AML-193 (cell line): ENCODE results near the gene RNF152.

Experiments
- DNase-seq, 2 experiments: peaks; one replicate each; lab custom pipeline; 2025; lab: John Stamatoyannopoulos, UW

Gene RNF152, protein sequence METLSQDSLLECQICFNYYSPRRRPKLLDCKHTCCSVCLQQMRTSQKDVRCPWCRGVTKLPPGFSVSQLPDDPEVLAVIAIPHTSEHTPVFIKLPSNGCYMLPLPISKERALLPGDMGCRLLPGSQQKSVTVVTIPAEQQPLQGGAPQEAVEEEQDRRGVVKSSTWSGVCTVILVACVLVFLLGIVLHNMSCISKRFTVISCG

DNA sequence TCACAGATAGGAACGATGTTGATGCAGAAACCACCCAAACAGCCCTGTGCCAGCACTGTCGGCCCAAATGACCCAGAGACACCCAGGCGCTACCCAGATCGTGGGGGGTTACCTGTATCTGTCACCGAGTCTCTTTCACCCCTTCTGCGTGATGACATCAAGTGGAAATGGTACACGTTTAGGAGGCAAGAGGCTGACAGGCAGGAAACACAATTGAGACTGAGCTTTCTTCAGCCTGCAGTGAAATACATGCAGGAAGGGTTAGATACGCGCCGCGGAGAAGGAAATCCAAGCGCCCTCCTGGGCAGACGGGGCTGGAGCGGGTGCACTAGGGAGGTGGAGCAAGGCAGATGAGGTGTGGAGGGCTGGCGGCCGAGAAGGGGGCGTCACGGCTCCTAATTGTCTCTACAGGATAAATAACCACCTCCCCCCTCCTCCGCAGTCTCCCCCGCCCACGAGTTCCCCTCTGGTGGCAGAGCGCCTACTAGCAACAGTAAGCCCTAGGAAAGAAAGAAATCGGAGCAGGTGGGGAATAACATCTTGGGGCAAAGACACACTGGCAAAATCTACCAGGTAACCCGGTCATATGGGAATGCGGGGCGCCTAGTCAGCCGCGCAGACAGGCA is at the start of gene RNF152:
Gene RNF152 (minus strand): TSS at position 325 of the 626 bp plus-strand sequence. CDS start 76,544 bp downstream, outside the sequence.
- no peak for DNase-seq

DNA sequence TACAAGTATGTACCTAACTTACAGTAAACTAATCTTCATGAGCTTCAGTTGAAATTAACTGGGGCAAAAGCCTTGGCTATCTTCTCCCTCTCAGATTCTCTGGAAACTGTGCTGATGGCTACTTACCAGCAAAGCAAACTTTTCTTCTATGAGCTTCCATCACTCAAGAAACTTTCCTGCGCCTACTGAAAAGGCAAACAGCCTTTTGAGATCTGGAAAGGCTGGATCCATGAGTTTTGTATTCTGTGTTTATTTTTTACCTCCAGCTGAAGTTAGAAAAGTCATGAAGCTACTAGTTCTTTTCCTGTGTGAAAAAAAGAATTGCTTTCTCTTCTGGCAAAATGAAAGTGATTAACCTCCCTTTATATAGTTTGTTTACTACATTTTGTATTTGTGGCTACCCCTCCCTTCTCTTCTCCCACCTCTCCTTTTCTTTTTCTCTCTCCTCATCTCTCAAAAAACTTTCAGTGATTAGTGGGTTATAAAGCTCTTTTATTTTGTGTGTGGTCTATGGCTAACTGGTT is 49.2 kb upstream of the RNF152 start:
- no peak for DNase-seq

DNA sequence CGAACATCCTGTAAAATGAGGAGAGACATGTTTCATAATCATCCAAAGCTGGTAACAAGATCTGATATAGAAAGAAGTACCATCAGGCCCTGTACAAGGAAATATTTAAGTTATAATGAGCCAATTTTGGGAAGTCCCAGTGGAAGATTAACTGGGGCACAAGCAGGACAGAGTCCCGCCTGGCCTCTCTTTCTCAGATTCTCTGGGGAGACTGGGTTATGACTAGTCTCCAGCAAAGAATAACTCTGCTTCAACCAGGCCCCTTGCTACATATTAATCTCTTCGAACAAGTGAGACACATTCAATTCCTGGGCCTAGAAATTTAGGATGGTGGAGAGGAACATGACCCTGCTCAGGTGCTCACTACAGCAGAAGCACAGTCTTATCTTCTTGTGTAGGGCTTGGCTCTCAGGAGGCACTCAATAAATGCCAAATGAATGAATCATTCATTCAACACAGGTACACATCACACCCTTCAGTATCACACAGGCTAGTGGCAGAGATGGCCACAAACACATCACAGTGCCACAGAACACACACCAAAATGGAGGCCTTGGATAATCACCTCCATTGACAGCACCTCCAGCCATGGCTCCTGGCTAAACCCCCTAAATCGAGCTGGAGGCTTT is 46.4 kb upstream of the RNF152 start:
- DNase-seq, result no peak

DNA sequence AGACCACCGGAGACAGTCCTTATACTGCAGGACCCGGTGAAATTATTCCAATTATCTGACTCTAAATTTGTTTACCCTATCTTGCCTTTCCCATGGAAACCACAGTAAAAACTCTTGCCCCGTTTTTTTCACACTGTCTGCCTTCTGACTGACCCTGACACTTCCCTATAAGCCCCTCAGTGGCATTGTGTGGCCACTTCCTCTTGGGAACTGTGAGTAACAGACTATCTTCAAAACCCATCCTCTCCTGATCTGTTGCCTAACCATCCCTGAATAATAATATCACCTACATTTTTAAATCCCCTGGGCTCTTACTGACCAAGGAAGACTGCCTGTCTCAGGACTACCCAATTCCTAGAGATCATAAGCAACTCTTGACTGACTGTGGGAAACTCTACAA is 42.6 kb upstream of the RNF152 start:
- DNase-seq, result no peak

DNA sequence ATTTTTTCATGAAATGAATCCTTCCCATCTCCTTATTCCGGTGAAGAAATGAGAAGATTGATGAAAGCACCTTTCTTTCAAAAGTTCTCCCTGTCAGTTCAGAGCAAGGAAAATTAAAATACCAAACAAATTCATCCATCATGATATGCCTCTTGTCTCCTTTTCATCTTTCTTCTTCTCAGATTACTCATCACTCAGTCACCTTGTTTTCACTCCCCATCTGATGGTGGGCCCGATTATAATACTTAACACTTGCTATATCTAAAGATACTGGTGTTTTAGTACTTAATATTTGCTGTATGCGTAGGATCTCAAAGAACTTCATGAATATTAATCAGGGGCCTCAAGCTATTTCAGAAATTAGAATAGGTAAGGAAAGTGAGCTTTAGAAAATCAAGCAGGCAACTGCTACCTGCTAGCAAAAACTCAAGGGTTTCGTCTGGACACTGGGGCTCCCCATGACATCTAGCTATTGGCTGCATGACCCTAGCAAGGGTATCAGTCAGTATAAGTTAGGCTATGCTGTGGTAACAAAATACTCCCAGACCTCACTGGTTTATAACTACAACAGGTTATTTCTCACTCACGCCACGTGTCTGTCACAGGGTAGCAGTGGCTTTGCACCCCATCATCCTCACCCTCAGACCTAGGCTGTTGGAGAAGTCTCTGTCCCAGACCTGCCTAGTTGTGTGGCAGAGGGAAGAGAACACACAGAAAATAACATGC is 39.0 kb upstream of the RNF152 start:
- DNase-seq, result no peak

DNA sequence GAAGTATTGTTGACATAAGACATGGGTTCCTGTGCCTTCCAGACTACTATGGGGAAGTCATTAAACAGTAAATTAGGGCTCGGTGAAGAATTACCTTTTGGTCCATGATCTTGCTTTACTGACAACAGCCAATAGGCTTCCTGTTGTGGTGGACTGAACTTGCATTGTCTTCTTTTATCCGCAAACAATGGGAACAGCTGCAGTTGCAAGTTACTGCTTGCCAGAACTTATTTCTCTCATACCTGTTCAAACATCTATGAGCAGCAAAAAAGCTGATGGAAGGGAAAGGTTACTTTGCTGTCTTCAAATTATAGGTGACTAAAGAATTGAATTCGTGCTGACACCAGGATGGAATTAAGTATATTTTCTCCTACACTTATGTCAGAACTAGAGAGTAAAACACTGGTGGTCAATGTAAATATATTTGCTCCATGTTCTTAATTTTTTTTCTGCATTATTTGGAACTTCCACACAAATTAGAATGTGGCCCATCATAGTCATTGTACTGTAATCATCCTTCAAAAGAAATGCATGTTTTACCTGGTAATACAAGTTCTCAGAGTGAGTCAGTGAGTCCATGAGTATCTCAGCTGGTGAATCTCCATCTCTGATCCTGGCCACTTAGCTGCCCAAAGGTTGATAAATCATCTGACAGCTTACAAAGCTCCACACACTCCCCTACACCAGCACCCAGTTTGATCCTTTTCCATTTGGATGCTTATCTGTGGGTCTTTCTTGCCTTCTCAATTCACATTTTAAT is 37.3 kb upstream of the RNF152 start:
- no peak for DNase-seq

DNA sequence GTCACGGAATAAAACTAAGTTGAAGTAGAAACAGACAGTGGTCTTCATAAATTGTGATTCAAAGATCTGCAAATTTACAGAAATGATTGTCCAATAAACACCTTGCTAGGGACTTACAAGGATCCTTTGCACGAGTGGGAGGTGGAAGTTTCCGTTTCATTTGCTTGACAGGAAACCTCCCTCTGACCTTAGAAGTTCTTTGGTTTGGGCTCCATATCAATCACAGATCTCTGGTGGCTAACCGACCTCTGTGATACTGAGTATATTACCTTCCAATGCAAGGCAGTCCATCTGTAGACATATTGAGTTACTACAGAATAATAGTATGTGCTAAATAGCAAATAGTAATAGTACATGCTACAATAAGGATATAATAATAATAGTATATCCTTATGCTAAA is 33.7 kb upstream of the RNF152 start:
- no peak for DNase-seq

DNA sequence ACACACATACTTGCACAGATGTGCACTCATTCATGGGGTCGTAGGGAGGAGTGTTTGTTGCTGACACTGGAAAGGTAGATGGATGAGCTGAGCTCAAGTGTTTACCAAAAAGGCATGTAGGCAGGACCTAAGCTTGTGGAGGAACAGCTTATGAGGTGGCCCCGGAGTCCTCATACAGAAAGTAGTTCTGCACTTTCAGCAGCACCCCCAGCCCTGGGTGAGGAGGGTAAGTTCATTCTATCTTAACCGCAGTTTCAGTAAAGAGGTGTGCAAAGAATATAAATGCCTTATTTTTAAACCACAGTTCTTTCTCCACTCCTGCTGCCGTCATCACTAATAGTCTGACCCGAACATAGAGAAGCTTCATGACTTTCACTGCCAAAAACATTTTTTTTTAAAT is 31.7 kb upstream of the RNF152 start:
- DNase-seq, result no peak

DNA sequence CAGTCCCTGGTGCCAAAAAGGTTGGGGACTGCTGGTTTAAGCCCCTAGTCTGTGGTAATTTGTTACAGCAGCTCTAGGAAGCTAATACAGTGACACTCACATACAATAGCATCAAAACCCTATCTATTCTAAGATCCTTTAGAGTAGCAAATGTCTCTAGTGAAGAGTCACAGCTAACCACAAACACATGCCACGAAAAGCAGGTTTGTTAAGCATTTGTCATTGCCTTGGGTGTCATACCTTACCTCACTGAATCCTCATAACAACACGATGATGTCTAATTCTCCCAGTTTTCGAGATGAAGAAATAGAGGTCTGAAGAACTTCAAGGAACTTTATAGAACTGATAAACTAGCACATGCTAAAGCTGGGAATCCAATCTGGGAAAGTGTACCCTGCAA is 29.6 kb upstream of the RNF152 start:
- no peak for DNase-seq

DNA sequence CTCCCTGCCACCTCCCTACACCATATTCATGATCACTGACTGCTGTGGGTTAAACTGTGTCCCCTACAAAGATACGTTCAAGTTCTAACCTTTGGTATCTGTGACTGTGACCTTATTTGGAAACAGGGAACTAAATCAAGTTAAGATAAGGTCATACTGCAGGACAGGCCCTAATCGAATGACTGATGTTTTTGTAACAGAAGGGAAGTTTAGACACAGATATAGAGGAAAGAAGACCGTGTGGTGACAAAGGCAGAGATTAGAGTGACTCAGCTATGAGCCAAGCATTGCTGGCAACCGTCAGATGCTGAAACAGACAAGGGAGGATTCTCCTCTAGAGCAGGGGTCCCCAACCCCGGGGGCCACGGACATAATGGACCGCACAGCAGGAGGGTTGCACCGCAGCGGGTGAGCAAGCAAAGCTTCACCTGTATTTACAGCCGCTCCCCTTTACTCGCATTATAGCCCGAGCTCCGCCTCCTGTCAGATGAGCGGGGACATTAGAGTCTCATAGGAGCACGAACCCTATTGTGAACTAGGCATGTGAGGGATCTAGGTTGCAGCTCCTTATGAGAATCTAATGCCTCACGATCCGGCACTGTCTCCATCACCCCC is 28.9 kb upstream of the RNF152 start:
- DNase-seq, result no peak

DNA sequence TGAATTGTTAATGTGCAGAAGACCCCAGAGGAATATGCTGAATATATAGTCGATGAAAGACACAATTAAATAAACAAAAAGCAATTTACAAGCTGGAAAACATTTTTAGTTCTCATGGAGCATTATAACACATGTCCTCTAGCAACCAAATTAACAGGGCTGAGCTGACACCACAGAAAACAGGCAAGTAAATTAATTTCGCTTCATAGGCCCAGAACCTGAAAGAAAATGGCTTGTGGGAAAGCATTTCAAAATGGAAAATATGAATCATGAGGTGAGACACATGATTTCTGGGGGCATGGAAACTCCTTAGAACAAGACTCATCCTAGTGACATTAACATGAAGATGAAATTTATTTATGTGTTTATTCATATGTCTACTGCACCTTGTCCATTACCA is 25.0 kb upstream of the RNF152 start:
- no peak for DNase-seq

DNA sequence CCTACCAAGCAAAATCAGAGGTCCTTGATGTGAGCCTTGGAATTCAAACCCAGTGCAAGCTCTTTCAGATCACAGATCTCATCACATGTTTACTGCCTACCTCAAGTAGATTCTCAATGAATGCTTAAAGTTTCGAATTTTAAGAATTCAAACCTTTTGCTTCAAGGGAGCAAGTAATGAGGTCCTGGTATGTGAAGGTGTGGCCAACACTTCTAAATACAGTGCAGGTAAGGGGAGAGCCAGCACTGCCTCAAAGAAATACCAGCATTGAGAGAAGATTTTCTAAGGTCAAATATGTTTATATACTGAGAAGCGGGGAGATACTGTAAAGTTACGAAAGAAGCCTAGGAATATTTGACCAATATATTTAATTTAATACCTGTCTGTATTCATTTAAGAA is 19.7 kb upstream of the RNF152 start:
- no peak for DNase-seq

DNA sequence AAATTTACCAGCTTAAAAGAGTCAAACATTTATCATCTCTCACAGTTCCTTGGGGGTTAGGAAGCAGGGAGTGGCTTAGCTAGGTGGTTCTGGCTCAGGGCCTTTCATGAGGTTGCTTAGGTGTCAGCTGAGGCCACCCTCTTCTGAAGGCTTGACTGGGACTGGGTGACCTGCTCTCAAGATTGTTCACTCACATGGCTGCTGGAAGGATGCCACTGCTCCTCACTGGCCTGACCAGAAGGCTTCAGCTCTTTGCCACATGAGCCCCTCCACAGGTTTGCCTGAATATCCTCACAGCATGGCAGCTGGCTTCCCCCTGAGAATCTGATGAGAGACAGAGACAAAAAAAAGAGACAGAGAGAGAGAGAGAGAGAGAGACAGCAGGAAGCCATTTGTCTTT is 17.3 kb upstream of the RNF152 start:
- no peak for DNase-seq

DNA sequence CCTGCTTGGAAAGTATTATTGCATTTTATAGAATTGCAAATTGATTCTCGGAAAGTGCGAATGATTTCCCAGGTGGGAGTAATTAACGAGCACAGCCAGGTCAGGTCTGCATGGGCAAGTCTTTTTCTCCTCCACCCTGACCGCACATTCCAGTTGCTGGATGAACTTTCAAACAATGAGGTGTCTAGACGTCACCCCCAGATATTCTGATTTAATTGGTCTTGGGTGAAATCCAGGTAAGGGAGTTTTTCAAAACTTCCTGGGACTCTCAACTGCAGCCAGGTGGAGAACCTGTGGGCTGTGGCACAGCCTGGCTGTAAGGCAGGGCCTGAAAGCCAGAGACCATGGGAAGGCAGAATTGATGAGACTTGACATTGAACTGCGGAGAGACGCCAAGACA is 15.9 kb upstream of the RNF152 start:
- DNase-seq, result no peak

DNA sequence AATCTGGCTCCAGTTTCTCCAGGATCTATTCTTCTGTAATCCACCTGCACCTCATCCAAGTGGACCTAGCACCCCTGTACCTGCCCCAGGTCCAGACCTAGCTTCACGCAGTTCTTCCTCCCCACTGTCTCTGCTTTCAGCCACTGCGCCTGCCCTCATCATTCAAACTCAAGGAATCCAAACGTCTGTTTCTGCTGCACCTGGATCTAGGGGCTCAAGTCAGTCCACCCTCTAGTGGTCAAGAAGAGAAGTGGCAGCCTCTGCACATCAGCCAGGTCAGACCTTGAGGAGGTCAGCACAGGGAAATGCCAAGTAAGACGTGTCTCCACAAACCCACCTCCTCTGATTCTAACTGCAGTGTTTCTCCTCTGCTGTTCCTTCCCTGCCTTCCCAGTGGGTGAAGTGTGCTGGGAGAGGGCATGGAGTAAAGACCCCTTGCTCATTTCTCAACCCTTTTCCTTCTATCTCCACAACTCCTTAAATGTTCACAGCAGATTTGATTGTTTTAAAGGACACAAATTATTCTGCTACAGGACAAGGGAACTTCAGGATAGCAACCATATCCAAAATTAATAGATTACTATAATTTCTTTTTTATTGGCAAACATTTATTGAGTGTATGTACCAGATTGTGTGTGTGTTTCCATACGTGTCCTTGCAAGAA is 8.6 kb upstream of the RNF152 start:
- DNase-seq, result peak; percentile 35 to 38

DNA sequence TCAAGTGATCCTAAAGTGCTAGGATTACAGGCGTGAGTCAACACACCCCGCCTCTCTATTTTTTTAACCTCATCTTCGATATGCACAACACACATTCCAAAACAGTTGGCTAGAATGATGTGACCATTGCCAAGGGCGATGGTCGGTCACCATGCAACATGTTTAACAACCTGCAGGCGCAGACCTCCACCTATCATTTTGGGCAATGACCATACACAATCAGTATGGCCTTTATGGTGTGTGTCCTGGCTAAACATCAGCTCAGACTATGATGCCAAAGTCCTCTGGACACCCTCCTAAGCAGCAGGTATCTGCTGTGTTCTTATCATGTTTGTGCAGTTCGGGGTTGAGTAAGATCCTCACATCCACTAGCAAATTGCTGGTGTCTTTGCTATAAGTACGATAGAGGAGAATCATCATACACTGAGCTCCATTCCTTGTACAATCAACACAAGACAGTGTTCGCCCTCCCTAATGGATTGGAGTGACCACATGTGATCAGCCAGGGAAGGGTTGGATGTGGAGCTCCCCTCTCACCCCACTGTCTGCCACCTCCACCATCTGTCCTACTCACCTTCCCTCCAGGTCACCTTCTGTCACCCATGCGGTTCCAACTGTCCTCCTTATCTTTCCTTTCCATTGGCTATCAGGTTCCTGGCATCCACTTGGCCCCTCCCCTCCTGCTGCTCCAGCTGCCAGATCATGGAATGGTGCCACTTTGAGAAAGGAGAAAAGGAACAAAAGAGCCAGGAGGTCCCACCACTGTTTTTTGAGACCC is 7.9 kb upstream of the RNF152 start:
- DNase-seq, result no peak

DNA sequence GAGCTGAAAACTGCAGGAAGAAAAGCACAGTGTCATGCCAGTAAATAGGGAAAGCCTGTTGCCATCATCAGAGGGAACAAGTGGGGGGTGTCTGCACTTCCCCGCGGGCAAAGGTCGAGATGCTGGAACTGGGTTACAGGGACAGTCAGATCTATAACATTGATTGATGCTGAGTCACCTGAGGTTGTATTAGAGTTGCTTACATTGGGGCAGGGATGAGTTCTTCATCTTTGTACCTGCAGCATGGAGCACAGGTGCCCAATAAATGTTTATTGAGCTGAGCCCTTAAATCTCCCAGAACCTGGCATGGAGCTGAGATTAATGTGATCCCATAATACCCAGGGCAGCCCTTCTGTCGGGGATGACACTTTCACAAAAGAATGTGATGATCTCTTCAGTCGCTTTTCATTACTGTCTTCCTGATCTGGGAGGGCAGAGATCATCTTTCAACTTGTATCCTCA is 5.9 kb upstream of the RNF152 start:
- DNase-seq, result no peak

DNA sequence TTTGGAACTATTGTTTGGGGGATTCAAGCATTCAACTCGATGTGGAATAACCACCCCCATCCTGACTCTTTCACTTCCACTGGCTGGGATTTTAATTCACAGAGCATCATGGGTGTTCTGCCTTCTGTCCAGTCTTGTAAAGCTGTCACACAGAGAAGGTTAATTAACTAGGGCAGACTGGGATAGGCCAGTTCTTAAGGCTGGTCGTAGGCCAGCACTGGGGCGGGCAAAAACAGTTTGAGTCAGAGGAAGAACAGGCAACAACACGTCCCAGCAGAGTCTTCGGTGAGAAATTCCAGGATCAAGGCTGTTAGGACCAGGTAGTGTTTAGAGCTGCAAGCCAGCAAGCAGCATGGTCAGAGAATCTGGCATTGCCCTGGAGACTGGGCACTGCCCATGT is 4.0 kb upstream of the RNF152 start:
- no peak for DNase-seq

DNA sequence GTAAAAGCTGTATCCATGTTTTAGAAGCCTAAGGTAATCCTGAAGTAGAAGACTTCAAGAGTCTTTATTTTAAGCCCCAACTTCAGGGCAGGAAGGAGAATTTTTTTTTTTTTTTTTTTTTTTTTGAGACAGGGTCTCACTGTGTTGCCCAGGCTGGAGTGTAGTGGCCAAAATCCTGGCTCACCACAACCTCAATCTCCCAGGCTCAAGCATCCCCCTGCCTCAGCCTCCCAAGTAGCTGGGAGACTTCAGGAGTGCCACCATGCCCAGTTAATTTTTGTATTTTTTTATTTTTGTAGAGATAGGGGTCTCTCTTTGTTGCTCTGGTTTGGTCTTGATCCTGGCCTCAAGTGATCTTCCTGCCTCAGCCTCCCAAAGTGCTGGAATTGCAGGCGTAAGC is 3.3 kb upstream of the RNF152 start:
- DNase-seq, result no peak
